RWPE1 (cell line): ENCODE measurements around the gene EPC1.

Experiments
- CTCF ChIA-PET: fragments of 350-600 bp; sonication (Branson Sonifier 250); formaldehyde crosslinking; extraction: SDS; loops from one replicate; lab custom pipeline; 2021; lab: Yijun Ruan, JAX
- POLR2A ChIA-PET: fragments of 400-600 bp; formaldehyde crosslinking; extraction: SDS; loops from one replicate; lab custom pipeline; 2020; ENCODE audit warnings: antibody characterized with exemption; ENCODE audit not compliant: low non-redundant PET; lab: Yijun Ruan, JAX
- DNase-seq: peaks from one replicate; pipeline ENCODE4 v3.0.0; 2012; ENCODE audit warnings: low spot score
- H3K27ac ChIP-seq: fragments of 450-650 bp; 2 replicates; pipeline ENCODE4 v1.5.1; 2017
- CTCF ChIP-seq: fragments of 450-650 bp; conservative IDR thresholded peaks from 2 replicates; pipeline ENCODE4 v1.5.1; 2017; ENCODE audit warnings: low read depth, mild to moderate bottlenecking

Gene EPC1

DNA sequence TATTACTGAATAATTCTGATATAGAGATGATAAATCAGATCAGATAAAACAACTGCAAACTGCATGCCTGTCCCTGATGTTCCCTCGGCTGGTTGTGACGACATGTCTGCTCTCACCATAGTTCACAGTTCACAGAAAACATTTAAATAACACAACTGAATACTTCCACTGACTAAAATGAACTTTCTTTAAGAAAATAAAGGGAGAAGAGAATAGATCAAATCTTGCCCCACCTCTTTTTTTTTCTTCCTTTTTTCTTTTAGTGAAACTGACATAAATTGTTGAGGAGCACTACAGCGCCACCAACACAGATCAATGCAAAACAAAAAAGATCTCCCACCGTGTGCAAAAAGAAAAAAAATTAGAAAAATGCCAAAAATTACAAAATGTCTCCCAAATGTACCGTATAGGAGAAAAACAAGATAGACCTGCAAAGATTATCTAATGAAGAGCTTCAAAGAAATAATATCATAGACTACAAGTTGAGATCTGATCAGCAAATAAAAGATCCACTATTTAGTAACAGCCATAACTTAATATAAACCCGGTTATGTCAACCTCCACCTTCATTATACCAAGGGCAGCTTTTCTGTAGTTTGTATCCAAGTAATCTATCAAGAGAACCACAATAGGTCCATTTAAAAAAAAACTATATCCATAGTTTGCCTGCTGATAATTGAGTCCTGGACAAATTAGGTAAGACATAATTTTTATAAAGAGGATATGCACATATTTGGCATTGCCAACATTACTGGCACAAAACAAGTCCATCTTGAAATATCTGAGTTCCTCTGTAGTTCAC, 30.7 kb upstream of the EPC1 start:
- CTCF ChIA-PET = interaction anchor here (0.6 to 0.9 kb wide), 3 partner anchors 16 to 134 kb away, joined by 3 to 5 read pairs (median 3); no protein-coding TSS in a partner anchor
- peak; percentile 62 for TF ChIP-seq CTCF
- POLR2A ChIA-PET = interaction anchor here (0.7 kb wide), 1 partner anchor 64 kb away, joined by 3 read pairs; no protein-coding TSS in a partner anchor
- H3K27ac ChIP-seq = no peak overlapping the region
- DNase-seq = peak; percentile 24

DNA sequence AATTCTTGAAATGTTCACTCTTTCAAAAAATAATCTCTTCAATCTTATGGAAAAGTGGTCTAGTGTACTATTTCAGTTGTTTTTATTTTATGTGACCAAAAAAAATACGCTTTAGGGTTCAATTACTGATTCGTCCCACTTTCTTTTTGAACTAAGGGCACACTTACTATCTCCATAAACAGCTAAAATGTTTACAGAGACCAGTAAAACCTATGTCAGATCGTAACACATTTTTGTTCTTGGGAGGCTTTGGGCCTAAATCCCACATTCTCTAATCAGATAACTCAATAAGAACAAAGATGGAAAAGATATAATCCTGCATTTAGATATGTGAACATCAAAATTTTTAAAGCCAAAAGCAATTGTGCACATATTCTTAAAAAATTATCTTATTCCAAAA, 29.8 kb upstream of the EPC1 start:
- POLR2A ChIA-PET = no interaction called here
- TF ChIP-seq CTCF = no peak
- CTCF ChIA-PET = interaction anchor here (0.6 kb wide), 1 partner anchor 98 kb away, joined by 3 read pairs; no protein-coding TSS in a partner anchor
- DNase-seq = no peak
- no peak overlapping the region for H3K27ac ChIP-seq

DNA sequence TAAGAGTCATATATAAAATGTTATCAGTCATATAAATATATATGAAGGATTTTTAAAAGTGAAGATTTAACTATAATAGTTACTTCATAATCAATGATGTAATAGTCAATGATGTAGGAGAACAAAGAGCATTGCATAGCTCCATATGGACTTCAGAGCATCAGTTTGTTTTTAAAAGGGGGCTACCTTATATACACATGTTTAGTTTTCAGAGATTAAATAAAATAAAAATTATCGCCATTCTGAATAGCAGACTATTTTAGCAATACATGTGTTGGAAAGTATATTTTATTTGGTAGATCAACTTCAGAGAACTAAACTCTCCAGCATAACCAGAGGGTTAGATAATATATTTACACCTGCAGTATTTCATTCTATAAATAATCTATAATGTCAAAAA, 29.1 kb upstream of the EPC1 start:
- no peak for DNase-seq
- CTCF ChIA-PET = interaction anchor here (0.6 kb wide), 1 partner anchor 540 kb away, joined by 3 read pairs; no protein-coding TSS in a partner anchor
- TF ChIP-seq CTCF = no peak
- H3K27ac ChIP-seq = no peak overlapping the region
- POLR2A ChIA-PET = no interaction called here

DNA sequence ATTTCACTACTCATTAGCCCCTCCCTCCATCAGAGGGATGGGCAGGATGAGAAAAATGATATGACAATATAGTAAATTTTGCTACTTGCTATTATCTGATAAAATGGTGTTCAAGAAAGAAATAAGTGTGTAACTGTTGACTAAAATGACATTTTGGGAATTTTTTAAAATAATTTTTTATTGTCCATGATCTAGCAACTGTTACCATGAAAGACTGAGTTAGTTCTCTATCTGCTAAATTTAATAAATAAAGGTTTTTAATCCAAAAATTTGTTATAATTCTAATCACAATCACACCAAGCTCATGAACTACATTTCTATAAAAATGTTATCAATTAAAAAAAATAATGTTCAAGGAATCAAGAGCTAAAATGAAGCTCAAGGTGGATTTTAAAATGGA, 28.7 kb upstream of the EPC1 start:
- POLR2A ChIA-PET = no interaction called here
- H3K27ac ChIP-seq = no peak overlapping the region
- TF ChIP-seq CTCF = no peak

GRCh38 chr10:32374605-32375004, 27.6 kb upstream of the EPC1 start:
- no peak for DNase-seq
- TF ChIP-seq CTCF = no peak
- no peak overlapping the region for H3K27ac ChIP-seq
- CTCF ChIA-PET = interaction anchor here (0.7 to 0.9 kb wide), 2 partner anchors 11 to 745 kb away, joined by 3 read pairs; no protein-coding TSS in a partner anchor
- POLR2A ChIA-PET = no interaction called here

More for the DNA sequence above, 28.7 kb upstream of the EPC1 start:
- CTCF ChIA-PET = no interaction called here
- DNase-seq = no peak

DNA sequence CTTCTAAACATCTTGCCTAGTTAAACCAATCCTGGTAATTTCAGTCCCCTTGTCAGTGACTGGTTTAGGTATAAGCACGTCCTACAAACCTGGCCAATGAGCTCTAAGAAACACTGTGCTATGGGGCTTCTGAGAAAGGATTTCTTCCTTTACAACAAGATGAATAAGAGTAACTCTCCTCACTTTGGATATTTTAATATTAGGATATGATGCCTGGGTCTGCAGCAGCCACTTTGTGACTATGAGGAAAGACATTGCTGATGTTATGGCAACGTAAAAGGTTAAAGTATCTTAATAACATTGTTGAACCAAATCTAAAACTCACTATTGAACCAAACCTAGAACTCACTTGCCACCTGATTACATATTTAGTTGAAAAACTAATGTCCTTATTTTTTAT, 26.5 kb upstream of the EPC1 start:
- CTCF ChIA-PET = interaction anchor here (0.5 to 0.6 kb wide), 3 partner anchors 42 to 485 kb away, joined by 3 read pairs; no protein-coding TSS in a partner anchor
- no peak for TF ChIP-seq CTCF
- POLR2A ChIA-PET = no interaction called here
- DNase-seq = no peak
- no peak overlapping the region for H3K27ac ChIP-seq
